Liver (tissue), 9 donors: ENCODE results near the gene PLEKHA6. TPM values are rescaled to one million over a fixed set of nuclear protein-coding genes. Genes with fewer than 3 reads are reported as not detected.

ENCODE experiments used
- DNase-seq: peaks from one replicate; pipeline ENCODE4 v3.0.0-alpha.2; 2017; ENCODE audit warnings: low spot score
- H3K27ac ChIP-seq, 2 donors: one replicate each; pipeline ENCODE4 v1.7.0; 2013; ENCODE audit warnings: inconsistent platforms in 2 of 2, low read length in 2 of 2, control low read depth in 1 of 2, low read depth in 1 of 2, mild to moderate bottlenecking in 1 of 2
- H3K27me3 ChIP-seq, 4 donors: one replicate each; pipeline versions ENCODE4 v1.6.1 to v1.7.0; 2013; ENCODE audit warnings: low read length in 3 of 4, inconsistent platforms in 1 of 4, mild to moderate bottlenecking in 1 of 4, moderate library complexity in 1 of 4; ENCODE audit not compliant: control insufficient read depth in 4 of 4, insufficient read depth in 4 of 4
- H3K36me3 ChIP-seq, 4 donors: one replicate each; pipeline versions ENCODE4 v1.6.1 to v1.7.0; 2013; ENCODE audit warnings: low read length in 3 of 4, mild to moderate bottlenecking in 3 of 4, low read depth in 1 of 4, moderate library complexity in 1 of 4; ENCODE audit not compliant: control insufficient read depth in 4 of 4, insufficient read depth in 3 of 4
- H3K4me1 ChIP-seq, 4 donors: one replicate each; pipeline versions ENCODE4 v1.6.1 to v1.7.0; 2013; ENCODE audit warnings: low read length in 3 of 4, mild to moderate bottlenecking in 3 of 4, moderate library complexity in 1 of 4; ENCODE audit not compliant: control insufficient read depth in 4 of 4, insufficient read depth in 4 of 4
- H3K4me3 ChIP-seq, 3 donors: one replicate each; pipeline versions ENCODE4 v1.6.1 to v1.7.0; 2013; ENCODE audit warnings: low read length in 3 of 3, control low read depth in 1 of 3, low read depth in 1 of 3, mild to moderate bottlenecking in 1 of 3
- H3K9ac ChIP-seq, 2 donors: one replicate each; pipeline ENCODE4 v1.7.0; 2013; ENCODE audit warnings: low read length in 2 of 2, mild to moderate bottlenecking in 2 of 2, moderate library complexity in 2 of 2, control low read depth in 1 of 2, low read depth in 1 of 2
- H3K9me3 ChIP-seq, 4 donors: one replicate each; pipeline versions ENCODE4 v1.6.1 to v1.7.0; 2013; ENCODE audit warnings: low read length in 3 of 4; ENCODE audit not compliant: control insufficient read depth in 4 of 4
- ATF3 ChIP-seq: IDR thresholded peaks from 2 replicates; pipeline ENCODE4 v1.6.1; 2016; ENCODE audit warnings: antibody characterized with exemption
- CTCF ChIP-seq: fragments of 150-350 bp; IDR thresholded peaks from 2 replicates; pipeline ENCODE4 v1.5.1; 2017; ENCODE audit warnings: improper control_type of control experiment, low read depth, low read length; ENCODE audit not compliant: missing input control
- EGR1 ChIP-seq, 2 donors: IDR thresholded peaks; 2 replicates each; pipeline ENCODE4 v1.6.1; 2016 to 2018; ENCODE audit warnings: antibody characterized with exemption in 2 of 2, low read depth in 2 of 2
- FOXA1 ChIP-seq: IDR thresholded peaks from 2 replicates; pipeline ENCODE4 v1.6.1; 2016; ENCODE audit warnings: antibody characterized with exemption
- FOXA2 ChIP-seq: IDR thresholded peaks from 2 replicates; pipeline ENCODE4 v1.6.1; 2016; ENCODE audit warnings: antibody characterized with exemption
- GABPA ChIP-seq, 2 donors: IDR thresholded peaks in 1 of 2; conservative IDR thresholded peaks in 1 of 2; 2 replicates each; pipeline ENCODE4 v1.6.1; 2016; ENCODE audit warnings: antibody characterized with exemption in 2 of 2, mild to moderate bottlenecking in 1 of 2, moderate library complexity in 1 of 2
- HNF4A ChIP-seq, 2 donors: conservative IDR thresholded peaks; 2 replicates each; pipeline ENCODE4 v1.6.1; 2016; ENCODE audit warnings: antibody characterized with exemption in 2 of 2, mild to moderate bottlenecking in 2 of 2
- HNF4G ChIP-seq: IDR thresholded peaks from 2 replicates; pipeline ENCODE4 v1.6.1; 2016; ENCODE audit warnings: antibody characterized with exemption
- JUND ChIP-seq, 2 donors: IDR thresholded peaks; 2 replicates each; pipeline ENCODE4 v1.6.1; 2016; ENCODE audit warnings: antibody characterized with exemption in 2 of 2
- MAX ChIP-seq: IDR thresholded peaks from 2 replicates; pipeline ENCODE4 v1.6.1; 2016; ENCODE audit warnings: antibody characterized with exemption
- NR2F2 ChIP-seq: IDR thresholded peaks from 2 replicates; pipeline ENCODE4 v1.6.1; 2016; ENCODE audit warnings: antibody characterized with exemption
- RAD21 ChIP-seq, 2 donors: IDR thresholded peaks; 2 replicates each; pipeline ENCODE4 v1.6.1; 2016; ENCODE audit warnings: antibody characterized with exemption in 2 of 2, mild to moderate bottlenecking in 2 of 2
- RXRA ChIP-seq, 2 donors: IDR thresholded peaks; 2 replicates each; pipeline ENCODE4 v1.6.1; 2017 to 2018; ENCODE audit warnings: antibody characterized with exemption in 2 of 2, mild to moderate bottlenecking in 1 of 2
- SP1 ChIP-seq: IDR thresholded peaks from 2 replicates; pipeline ENCODE4 v1.6.1; 2018; ENCODE audit warnings: antibody characterized with exemption, mild to moderate bottlenecking
- TAF1 ChIP-seq: conservative IDR thresholded peaks from 2 replicates; pipeline ENCODE4 v1.6.1; 2016; ENCODE audit warnings: antibody characterized with exemption, mild to moderate bottlenecking
- YY1 ChIP-seq: IDR thresholded peaks from 2 replicates; pipeline ENCODE4 v1.6.1; 2016; ENCODE audit warnings: antibody characterized with exemption, mild to moderate bottlenecking
- ZBTB33 ChIP-seq: IDR thresholded peaks from 2 replicates; pipeline ENCODE4 v1.6.1; 2016; ENCODE audit warnings: antibody characterized with exemption
- WGBS: extraction: QIAGEN DNeasy Blood & Tissue Kit; methylation state at CpG from one replicate; pipeline ENCODE4 v1.1.7; 2013; 5-methylcytosine and 5-hydroxymethylcytosine counted together
- polyA plus RNA-seq, 2 donors: library from polyadenylated mRNA; stranded (reverse) in 1 of 2; unstranded in 1 of 2; fragments of 200-250 nt in 1 of 2; fragments of >200 nt in 1 of 2; fragmentation: Nextera tagmentation in 1 of 2; extraction: Ambion mirVana in 1 of 2; gene quantifications; one replicate each; pipeline versions ENCODE4 v1.2.1 to v1.2.3, GENCODE V29; 2013 to 2015
- total RNA-seq, 2 donors: library from RNA; depleted of rRNA; stranded (reverse); fragments of >200 nt; gene quantifications; one replicate each; pipeline ENCODE4 v1.2.3, GENCODE V29; 2014
- TF ChIP-seq, protein P1 (sequence below): IDR thresholded peaks from 2 replicates; pipeline ENCODE4 v1.6.1; 2016; ENCODE audit warnings: antibody characterized with exemption, mild to moderate bottlenecking
- donor health status: healthy.
- donor health status: healthy.
- donor health status: healthy.
- donor health status: healthy.
- donor health status: healthy.

The PLEKHA6 gene
- total and polyA plus RNA-seq, 4 donors, result 5.3 to 12.8 (median 7.6) TPM

DNA sequence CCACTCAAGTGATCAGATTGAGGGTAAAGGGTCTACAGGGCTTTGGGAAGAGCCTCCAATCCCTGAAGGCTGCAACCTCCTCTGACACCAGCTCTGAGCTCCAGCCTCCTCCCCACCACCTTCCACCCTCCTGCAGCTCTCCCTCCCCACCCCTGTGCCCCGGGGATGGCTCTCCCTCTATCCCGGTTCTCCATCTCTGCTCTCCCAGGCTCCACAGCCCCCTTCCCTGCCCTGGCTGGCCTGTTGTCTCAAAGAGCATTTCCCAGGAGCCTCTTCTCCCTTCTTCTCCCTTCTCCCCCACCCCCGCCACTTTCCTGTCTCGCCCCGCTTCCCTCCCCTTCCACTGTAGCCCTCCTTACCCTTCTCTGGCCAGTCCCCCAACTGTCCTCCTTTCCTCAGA is 1.1 kb downstream of the PLEKHA6 start:
- Histone ChIP-seq H3K36me3 (no peaks in the 10 kb centered on the region), H3K27ac (no peak overlapping the region), H3K27me3 (no peaks in the 10 kb centered on the region), H3K9me3 (no peaks in the 10 kb centered on the region), H3K9ac (no peak overlapping the region), H3K4me1 (peaks cover 0 to 10% (median 1%) of the 10 kb centered on the region in 4 donors), H3K4me3 (no peak overlapping the region)
- DNase-seq, result no peak
- TF ChIP-seq, protein P1, sequence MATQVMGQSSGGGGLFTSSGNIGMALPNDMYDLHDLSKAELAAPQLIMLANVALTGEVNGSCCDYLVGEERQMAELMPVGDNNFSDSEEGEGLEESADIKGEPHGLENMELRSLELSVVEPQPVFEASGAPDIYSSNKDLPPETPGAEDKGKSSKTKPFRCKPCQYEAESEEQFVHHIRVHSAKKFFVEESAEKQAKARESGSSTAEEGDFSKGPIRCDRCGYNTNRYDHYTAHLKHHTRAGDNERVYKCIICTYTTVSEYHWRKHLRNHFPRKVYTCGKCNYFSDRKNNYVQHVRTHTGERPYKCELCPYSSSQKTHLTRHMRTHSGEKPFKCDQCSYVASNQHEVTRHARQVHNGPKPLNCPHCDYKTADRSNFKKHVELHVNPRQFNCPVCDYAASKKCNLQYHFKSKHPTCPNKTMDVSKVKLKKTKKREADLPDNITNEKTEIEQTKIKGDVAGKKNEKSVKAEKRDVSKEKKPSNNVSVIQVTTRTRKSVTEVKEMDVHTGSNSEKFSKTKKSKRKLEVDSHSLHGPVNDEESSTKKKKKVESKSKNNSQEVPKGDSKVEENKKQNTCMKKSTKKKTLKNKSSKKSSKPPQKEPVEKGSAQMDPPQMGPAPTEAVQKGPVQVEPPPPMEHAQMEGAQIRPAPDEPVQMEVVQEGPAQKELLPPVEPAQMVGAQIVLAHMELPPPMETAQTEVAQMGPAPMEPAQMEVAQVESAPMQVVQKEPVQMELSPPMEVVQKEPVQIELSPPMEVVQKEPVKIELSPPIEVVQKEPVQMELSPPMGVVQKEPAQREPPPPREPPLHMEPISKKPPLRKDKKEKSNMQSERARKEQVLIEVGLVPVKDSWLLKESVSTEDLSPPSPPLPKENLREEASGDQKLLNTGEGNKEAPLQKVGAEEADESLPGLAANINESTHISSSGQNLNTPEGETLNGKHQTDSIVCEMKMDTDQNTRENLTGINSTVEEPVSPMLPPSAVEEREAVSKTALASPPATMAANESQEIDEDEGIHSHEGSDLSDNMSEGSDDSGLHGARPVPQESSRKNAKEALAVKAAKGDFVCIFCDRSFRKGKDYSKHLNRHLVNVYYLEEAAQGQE, result no peak
- no peak for TF ChIP-seq TAF1
- no peak for TF ChIP-seq EGR1 (IDR thresholded peaks at IDR 0.05; ENCODE audit: low read depth in 2 of 2)
- no peak for TF ChIP-seq ZBTB33
- TF ChIP-seq YY1, result no peak
- no peak for TF ChIP-seq RAD21 (IDR thresholded peaks at IDR 0.05)
- no peak for TF ChIP-seq JUND (IDR thresholded peaks at IDR 0.05)
- no peak for TF ChIP-seq FOXA1
- no peak for TF ChIP-seq HNF4G
- no peak for TF ChIP-seq RXRA (IDR thresholded peaks at IDR 0.05)
- TF ChIP-seq HNF4A (conservative IDR thresholded peaks at IDR 0.05), result no peak
- TF ChIP-seq SP1, result no peak
- no peak for TF ChIP-seq CTCF
- no peak for TF ChIP-seq ATF3
- TF ChIP-seq MAX, result no peak
- no peak for TF ChIP-seq GABPA (IDR thresholded peaks at IDR 0.05 in 1 of 2, conservative IDR thresholded peaks at IDR 0.05 in 1 of 2)
- no peak for TF ChIP-seq FOXA2
- TF ChIP-seq NR2F2, result no peak
- 71% methylated on average over 5 of the region's 5 CpGs for WGBS
